ENCODE measurements around the gene TAMM41. TPM values are rescaled to one million over a fixed set of nuclear protein-coding genes. Genes with fewer than 3 reads are reported as not detected.

Gene TAMM41
- total and polyA plus RNA-seq, 2 of the 4 experiments (the other 2 are of a cell fraction): 4.3 to 15.9 TPM

DNA sequence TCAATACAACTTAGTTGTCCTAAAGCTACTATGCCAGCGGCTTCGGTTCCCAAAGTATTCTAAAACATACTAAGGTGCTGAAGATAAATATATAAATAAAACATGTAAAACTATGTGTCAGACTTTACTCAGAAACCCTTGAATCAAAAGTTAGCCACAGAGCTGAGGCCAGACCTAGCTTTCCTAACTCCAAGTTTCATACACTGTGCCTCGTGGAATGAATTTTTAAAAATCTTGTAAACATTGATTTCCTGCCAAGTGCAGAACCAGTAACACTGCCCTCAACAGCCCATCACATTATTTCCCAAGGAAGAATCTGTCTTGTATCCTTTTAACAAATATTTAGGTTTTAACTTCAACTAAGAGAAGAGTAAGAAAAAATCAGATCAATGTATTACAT, 36.4 kb downstream of the TAMM41 start:
- H3K9me3 ChIP-seq (ENCODE audit: control insufficient read depth, insufficient read depth, low read length): no peaks in the 10 kb centered on the region
- dilution Hi-C loops (cut with HindIII; ENCODE audit: low sequenced_read_pairs, unreplicated experiment): no loop called here
- no peak overlapping the region for H2AK9ac ChIP-seq (replicated peaks; ENCODE audit: low read depth, low read length, poor library complexity)
- H4K8ac ChIP-seq (ENCODE audit: low read depth in 2 of 2, low read length in 2 of 2): no peak overlapping the region
- H3K9me1 ChIP-seq (ENCODE audit: insufficient read depth, low read length): peaks cover 17% of the 10 kb centered on the region
- H3K4me1 ChIP-seq (ENCODE audit: control insufficient read depth, insufficient read depth, low read length): peaks cover 14% of the 10 kb centered on the region
- H2BK20ac ChIP-seq (ENCODE audit: low read depth, low read length): no peak overlapping the region
- H4K5ac ChIP-seq (ENCODE audit: low read depth, low read length): no peak overlapping the region
- WGBS, 2 experiments (ENCODE audit: extremely low coverage in 2 of 2, insufficient read length in 1 of 2): no CpG with 5 or more reads among the region's 3 CpGs
- ChIA-PET POLR2A (ENCODE audit: unreplicated experiment) (interaction anchor here (0.5 kb wide), 1 partner anchor 1973 kb away, joined by 7 read pairs; no protein-coding TSS in a partner anchor), CTCF (interaction anchor here (0.6 kb wide), 1 partner anchor 272 kb away, joined by 3 read pairs; no protein-coding TSS in a partner anchor)
- peak overlapping the region; percentile 98; the same call in 1 of the 2 replicates for H3K27ac ChIP-seq (ENCODE audit: insufficient read depth, low read length)
- peak overlapping the region; percentile 67 for H2BK5ac ChIP-seq (ENCODE audit: low read depth, low read length, poor library complexity, severe bottlenecking)
- no peak overlapping the region for H3K14ac ChIP-seq (replicated peaks; ENCODE audit: low read depth, low read length)
- in situ Hi-C loops (cut with MboI; ENCODE audit: low sequenced_read_pairs): no loop called here
- no peak overlapping the region for H3K4ac ChIP-seq (ENCODE audit: low read depth, low read length)
- peak; percentile 92 for ATAC-seq (ENCODE audit: low read depth)
- peak overlapping the region; percentile 60; the same call in 1 of the 2 replicates for H3K4me2 ChIP-seq (ENCODE audit: low read depth, low read length)
- DNase-seq: peak; percentile 94
- H2AFZ ChIP-seq (replicated peaks; ENCODE audit: low read length, poor library complexity): no peak overlapping the region
- H3K9ac ChIP-seq (ENCODE audit: low read depth, low read length): no peak overlapping the region
- peaks cover 4% of the 10 kb centered on the region for H4K20me1 ChIP-seq (ENCODE audit: insufficient read depth, low read length)
- no peak overlapping the region for H4K91ac ChIP-seq (ENCODE audit: insufficient read depth, low read depth, low read length)
- no peak overlapping the region for H2AK5ac ChIP-seq (ENCODE audit: low read depth, low read length)
- peak overlapping the region; percentile 70; the same call in 1 of the 2 replicates for H3K18ac ChIP-seq (ENCODE audit: low read depth, low read length)
- H3K23ac ChIP-seq (ENCODE audit: low read depth, low read length): no peak overlapping the region
- BruUV-seq (replicated peaks): no TSS peak
- H3K36me3 ChIP-seq (ENCODE audit: control insufficient read depth, insufficient read depth, low read length): peaks cover 15% of the 10 kb centered on the region
- TF ChIP-seq MAZ (IDR thresholded peaks at IDR 0.05; ENCODE audit: borderline replicate concordance, low read depth, low read length): no peak
- no peak for TF ChIP-seq NFE2L2 (IDR thresholded peaks at IDR 0.05; ENCODE audit: low read depth, low read length)
- no peak for TF ChIP-seq POLR2A (IDR thresholded peaks at IDR 0.05; ENCODE audit: low read depth, low read length)
- no peak for TF ChIP-seq RFX5 (IDR thresholded peaks at IDR 0.05; ENCODE audit: low read depth, low read length)
- TF ChIP-seq RAD21 (IDR thresholded peaks at IDR 0.05; ENCODE audit: low read length): no peak
- TF ChIP-seq, protein P1, sequence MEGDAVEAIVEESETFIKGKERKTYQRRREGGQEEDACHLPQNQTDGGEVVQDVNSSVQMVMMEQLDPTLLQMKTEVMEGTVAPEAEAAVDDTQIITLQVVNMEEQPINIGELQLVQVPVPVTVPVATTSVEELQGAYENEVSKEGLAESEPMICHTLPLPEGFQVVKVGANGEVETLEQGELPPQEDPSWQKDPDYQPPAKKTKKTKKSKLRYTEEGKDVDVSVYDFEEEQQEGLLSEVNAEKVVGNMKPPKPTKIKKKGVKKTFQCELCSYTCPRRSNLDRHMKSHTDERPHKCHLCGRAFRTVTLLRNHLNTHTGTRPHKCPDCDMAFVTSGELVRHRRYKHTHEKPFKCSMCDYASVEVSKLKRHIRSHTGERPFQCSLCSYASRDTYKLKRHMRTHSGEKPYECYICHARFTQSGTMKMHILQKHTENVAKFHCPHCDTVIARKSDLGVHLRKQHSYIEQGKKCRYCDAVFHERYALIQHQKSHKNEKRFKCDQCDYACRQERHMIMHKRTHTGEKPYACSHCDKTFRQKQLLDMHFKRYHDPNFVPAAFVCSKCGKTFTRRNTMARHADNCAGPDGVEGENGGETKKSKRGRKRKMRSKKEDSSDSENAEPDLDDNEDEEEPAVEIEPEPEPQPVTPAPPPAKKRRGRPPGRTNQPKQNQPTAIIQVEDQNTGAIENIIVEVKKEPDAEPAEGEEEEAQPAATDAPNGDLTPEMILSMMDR (conservative IDR thresholded peaks at IDR 0.05; ENCODE audit: low read depth, low read length): 0 out of 2 replicates have a peak, but pooled peaks have one; percentile 2
- no peak for TF ChIP-seq MAFK (IDR thresholded peaks at IDR 0.05; ENCODE audit: low read depth, low read length)
- TF ChIP-seq FOS (IDR thresholded peaks at IDR 0.05; ENCODE audit: low read depth, low read length): no peak
- TF ChIP-seq ELK1 (IDR thresholded peaks at IDR 0.05; ENCODE audit: borderline replicate concordance, low read depth, low read length): no peak
- TF ChIP-seq RCOR1 (IDR thresholded peaks at IDR 0.05; ENCODE audit: insufficient replicate concordance, low read length): no peak
- no peak for TF ChIP-seq BHLHE40 (IDR thresholded peaks at IDR 0.05; ENCODE audit: low read depth, low read length)
- TF ChIP-seq SMC3 (IDR thresholded peaks at IDR 0.05; ENCODE audit: low read depth, low read length): no peak
- 0 out of 2 replicates have a peak, but pooled peaks have one; percentile 13 for TF ChIP-seq CEBPB (IDR thresholded peaks at IDR 0.05; ENCODE audit: low read depth, low read length)
- TF ChIP-seq, protein P2, sequence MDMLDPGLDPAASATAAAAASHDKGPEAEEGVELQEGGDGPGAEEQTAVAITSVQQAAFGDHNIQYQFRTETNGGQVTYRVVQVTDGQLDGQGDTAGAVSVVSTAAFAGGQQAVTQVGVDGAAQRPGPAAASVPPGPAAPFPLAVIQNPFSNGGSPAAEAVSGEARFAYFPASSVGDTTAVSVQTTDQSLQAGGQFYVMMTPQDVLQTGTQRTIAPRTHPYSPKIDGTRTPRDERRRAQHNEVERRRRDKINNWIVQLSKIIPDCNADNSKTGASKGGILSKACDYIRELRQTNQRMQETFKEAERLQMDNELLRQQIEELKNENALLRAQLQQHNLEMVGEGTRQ (IDR thresholded peaks at IDR 0.05; ENCODE audit: low read depth, low read length): no peak
- no peak for TF ChIP-seq CHD1 (IDR thresholded peaks at IDR 0.05; ENCODE audit: low read depth, low read length)
- TF ChIP-seq MXI1 (IDR thresholded peaks at IDR 0.05; ENCODE audit: borderline replicate concordance, low read depth, low read length): peak; percentile 81
- H3K79me1 ChIP-seq (ENCODE audit: low read depth in 1 of 2, low read length in 2 of 2): peaks cover 0 to 6% of the 10 kb centered on the region in 2 experiments; a peak in 2 of 4 replicates
- no peak overlapping the region for H3K56ac ChIP-seq (ENCODE audit: extremely low read depth, insufficient read depth, low read length)
- H3K27me3 ChIP-seq (ENCODE audit: control insufficient read depth, insufficient read depth, low read length): no peaks in the 10 kb centered on the region
- H2BK120ac ChIP-seq (ENCODE audit: low read depth, low read length): no peak overlapping the region
- no peak overlapping the region for H2BK15ac ChIP-seq (ENCODE audit: low read depth, low read length)
- no peak overlapping the region for H3K4me3 ChIP-seq (ENCODE audit: insufficient read depth, low read depth, low read length)
- intact Hi-C loops (cut with micrococcal nuclease): no loop called here
